Measurements from ENCODE around the gene CASTOR1.

- TF ChIP-seq GATA3 (IDR thresholded peaks at IDR 0.05; ENCODE audit: low read depth, low read length) (no peak), GATA2 (IDR thresholded peaks at IDR 0.05; ENCODE audit: low read depth, low read length) (no peak)
These were observed 44.4 kb upstream of the CASTOR1 start for GRCh38 chr22:30333707-30334087.
